ENCODE measurements around the gene CD276.

DNA sequence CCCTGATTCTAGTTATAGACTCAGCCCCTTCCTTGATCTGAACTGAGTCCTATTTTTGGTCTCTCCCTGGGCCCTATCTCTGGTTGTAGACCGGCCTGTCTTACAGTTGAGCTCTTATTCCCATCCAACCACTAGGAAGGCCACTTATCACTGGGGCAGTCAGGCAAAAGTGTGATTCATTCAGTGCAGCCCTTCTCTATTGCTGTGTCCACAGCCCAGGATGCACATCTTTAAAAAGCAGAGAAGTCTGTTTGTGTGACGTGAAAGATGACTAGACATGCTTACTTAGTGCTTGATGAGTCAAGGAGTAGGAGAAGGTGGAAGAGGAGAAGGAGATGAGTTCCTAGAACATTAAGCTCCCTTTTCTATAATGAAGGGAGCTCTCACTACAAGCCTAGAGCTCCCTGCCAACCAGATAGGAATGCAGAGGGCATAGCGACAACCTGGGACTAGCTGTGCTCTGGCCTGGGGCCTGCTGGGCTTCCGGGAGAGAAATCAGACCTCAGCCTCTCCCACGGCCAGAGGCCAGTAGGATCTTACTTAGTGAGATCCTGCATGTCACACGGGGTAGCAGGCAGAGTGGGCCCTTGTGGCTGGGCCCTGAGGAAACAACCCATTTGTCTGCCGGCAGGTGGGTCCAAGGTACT lies 43.3 kb downstream of the CD276 start:
- TF ChIP-seq, protein P1, sequence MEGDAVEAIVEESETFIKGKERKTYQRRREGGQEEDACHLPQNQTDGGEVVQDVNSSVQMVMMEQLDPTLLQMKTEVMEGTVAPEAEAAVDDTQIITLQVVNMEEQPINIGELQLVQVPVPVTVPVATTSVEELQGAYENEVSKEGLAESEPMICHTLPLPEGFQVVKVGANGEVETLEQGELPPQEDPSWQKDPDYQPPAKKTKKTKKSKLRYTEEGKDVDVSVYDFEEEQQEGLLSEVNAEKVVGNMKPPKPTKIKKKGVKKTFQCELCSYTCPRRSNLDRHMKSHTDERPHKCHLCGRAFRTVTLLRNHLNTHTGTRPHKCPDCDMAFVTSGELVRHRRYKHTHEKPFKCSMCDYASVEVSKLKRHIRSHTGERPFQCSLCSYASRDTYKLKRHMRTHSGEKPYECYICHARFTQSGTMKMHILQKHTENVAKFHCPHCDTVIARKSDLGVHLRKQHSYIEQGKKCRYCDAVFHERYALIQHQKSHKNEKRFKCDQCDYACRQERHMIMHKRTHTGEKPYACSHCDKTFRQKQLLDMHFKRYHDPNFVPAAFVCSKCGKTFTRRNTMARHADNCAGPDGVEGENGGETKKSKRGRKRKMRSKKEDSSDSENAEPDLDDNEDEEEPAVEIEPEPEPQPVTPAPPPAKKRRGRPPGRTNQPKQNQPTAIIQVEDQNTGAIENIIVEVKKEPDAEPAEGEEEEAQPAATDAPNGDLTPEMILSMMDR (IDR thresholded peaks at IDR 0.05; ENCODE audit: poor library complexity): no peak
- TF ChIP-seq EZH2phosphoT487 (IDR thresholded peaks at IDR 0.05; ENCODE audit: low read depth, severe bottlenecking, unreplicated experiment) (no peak), EZH2 (IDR thresholded peaks at IDR 0.05; ENCODE audit: borderline replicate concordance) (no peak)
